ENCODE measurements around the gene SMTNL2. TPM values are rescaled to one million over a fixed set of nuclear protein-coding genes. Genes with fewer than 3 reads are reported as not detected.

Gene SMTNL2
- total RNA-seq, 1 experiment from 2014 or later: 2.7 TPM

GRCh38 chr17:4607773-4608187 is 23.5 kb downstream of the SMTNL2 start (continued):
- TF ChIP-seq ZNF281 (CRISPR knock-in tag; IDR thresholded peaks at IDR 0.05): no peak
- TF ChIP-seq ZNF423 (CRISPR knock-in tag; IDR thresholded peaks at IDR 0.05): no peak

GRCh38 chr17:4609761-4610160 is 25.4 kb downstream of the SMTNL2 start:
- no peak overlapping the region for H3K27ac Mint-ChIP-seq
- POLR2A ChIA-PET: interaction anchor here (0.6 kb wide), 1 partner anchor 426 kb away, joined by 9 read pairs; the partner anchor contains the start of gene SLC52A1
- no peaks in the 10 kb centered on the region for H3K36me3 Mint-ChIP-seq
- no peaks in the 10 kb centered on the region for H3K9me3 Mint-ChIP-seq
- no peak overlapping the region for H3K4me3 Mint-ChIP-seq
- ATAC-seq: no peak
- CTCF ChIA-PET: interaction anchor here (0.6 to 2.6 kb wide), 5 partner anchors 15 to 1371 kb away, joined by 3 to 11 read pairs (median 3); no protein-coding TSS in a partner anchor
- no peak for DNase-seq (ENCODE audit: low spot score)
- peaks cover 7% of the 10 kb centered on the region for H3K4me1 Mint-ChIP-seq
- no peaks in the 10 kb centered on the region for H3K27me3 Mint-ChIP-seq (ENCODE audit: low read depth)
- TF ChIP-seq FOXK1 (CRISPR knock-in tag; IDR thresholded peaks at IDR 0.05) (no peak), ZNF396 (CRISPR knock-in tag; IDR thresholded peaks at IDR 0.05; ENCODE audit: borderline replicate concordance) (no peak), HMGXB4 (CRISPR knock-in tag; IDR thresholded peaks at IDR 0.05) (no peak), ZMAT4 (CRISPR knock-in tag; IDR thresholded peaks at IDR 0.05) (no peak), ATF3 (CRISPR knock-in tag; conservative IDR thresholded peaks at IDR 0.05) (no peak), ZBTB43 (CRISPR knock-in tag; IDR thresholded peaks at IDR 0.05) (no peak), ZNF138 (CRISPR knock-in tag; conservative IDR thresholded peaks at IDR 0.05) (no peak), ZNF219 (CRISPR knock-in tag; IDR thresholded peaks at IDR 0.05; ENCODE audit: borderline replicate concordance) (no peak), KAT7 (CRISPR knock-in tag; IDR thresholded peaks at IDR 0.05; ENCODE audit: borderline replicate concordance) (no peak), PRRX2 (CRISPR knock-in tag; IDR thresholded peaks at IDR 0.05) (no peak), JAZF1 (CRISPR knock-in tag; IDR thresholded peaks at IDR 0.05) (no peak)

- POLR2A ChIA-PET: no interaction called here
- TF ChIP-seq ATF6 (CRISPR knock-in tag; IDR thresholded peaks at IDR 0.05) (no peak), ERG (CRISPR knock-in tag; IDR thresholded peaks at IDR 0.05) (no peak), HMGXB4 (CRISPR knock-in tag; IDR thresholded peaks at IDR 0.05) (no peak), ATF3 (CRISPR knock-in tag; conservative IDR thresholded peaks at IDR 0.05) (no peak), ATF2 (CRISPR knock-in tag; IDR thresholded peaks at IDR 0.05; ENCODE audit: borderline replicate concordance, low read depth) (no peak), NR3C1 (CRISPR knock-in tag; conservative IDR thresholded peaks at IDR 0.05; ENCODE audit: low read depth) (no peak), FOXK1 (CRISPR knock-in tag; IDR thresholded peaks at IDR 0.05) (no peak), HMGA2 (CRISPR knock-in tag; IDR thresholded peaks at IDR 0.05) (no peak), NR2C2 (CRISPR knock-in tag; IDR thresholded peaks at IDR 0.05) (no peak)
Observed at GRCh38 chr17:4610162-4610561, 25.8 kb downstream of the SMTNL2 start.

More at GRCh38 chr17:4610162-4610561, 25.8 kb downstream of the SMTNL2 start:
- no peaks in the 10 kb centered on the region for H3K36me3 Mint-ChIP-seq
- H3K4me1 Mint-ChIP-seq: peaks cover 7% of the 10 kb centered on the region
- no peak for ATAC-seq
- CTCF ChIA-PET: interaction anchor here (0.6 to 2.6 kb wide), 5 partner anchors 15 to 1370 kb away, joined by 3 to 11 read pairs (median 3); no protein-coding TSS in a partner anchor
- no peak for DNase-seq (ENCODE audit: low spot score)
- H3K9me3 Mint-ChIP-seq: no peaks in the 10 kb centered on the region
- H3K27ac Mint-ChIP-seq: no peak overlapping the region
- H3K27me3 Mint-ChIP-seq (ENCODE audit: low read depth): no peaks in the 10 kb centered on the region
- H3K4me3 Mint-ChIP-seq: no peak overlapping the region

All from WTC11 (cell line).